ENCODE results near the gene STARD8.

DNA sequence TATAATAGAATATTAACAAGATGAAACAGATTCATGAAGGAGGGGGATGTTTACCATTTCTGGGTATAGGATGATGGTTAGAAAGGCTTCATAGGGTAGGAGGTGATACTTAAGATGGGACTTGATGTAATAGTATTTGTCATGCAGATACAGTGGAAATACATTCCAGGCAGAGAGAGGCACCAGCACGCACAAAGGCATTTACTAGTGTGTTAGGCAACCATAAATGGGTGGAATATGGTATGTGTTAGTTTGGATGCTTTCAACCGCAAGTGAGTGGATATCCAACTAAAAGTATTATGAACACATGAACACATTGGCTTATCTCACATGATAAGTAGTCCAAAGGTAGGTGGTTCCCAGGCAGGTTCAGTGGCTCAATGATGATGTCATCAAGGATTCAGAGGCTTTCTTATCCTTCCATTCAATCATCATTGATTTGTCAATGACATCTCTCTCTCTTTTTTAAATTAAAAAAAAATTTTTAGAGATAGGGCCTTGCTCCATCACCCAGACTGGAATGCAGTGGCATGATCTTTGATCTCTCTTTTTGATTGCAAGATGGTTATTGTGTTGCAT lies 12.7 kb upstream of the STARD8 start:
- TF ChIP-seq SUZ12 (IDR thresholded peaks at IDR 0.05; ENCODE audit: extremely low read depth, insufficient read depth, insufficient read length), result no peak
- no peak for TF ChIP-seq YY1 (IDR thresholded peaks at IDR 0.05; ENCODE audit: insufficient read depth, insufficient read length)
- no peak for TF ChIP-seq ZNF274 (IDR thresholded peaks at IDR 0.05; ENCODE audit: low read depth, low read length)

All from NT2/D1 (cell line).